SK-N-MC (cell line): Measurements from ENCODE around the gene EPG5.

Experiments used
- EZH2 ChIP-seq: fragments of 200-600 bp; sonication (generic); IDR thresholded peaks from one replicate; pipeline ENCODE4 v1.6.1; 2017; ENCODE audit warnings: antibody characterized with exemption
- FOXP2 ChIP-seq: optimal IDR thresholded peaks from 2 replicates; pipeline ENCODE3; 2011; ENCODE audit warnings: mild to moderate bottlenecking, moderate library complexity; ENCODE audit not compliant: insufficient read depth; ENCODE audit errors: extremely low read length, control extremely low read depth
- POLR2AphosphoS5 ChIP-seq: IDR thresholded peaks from 2 replicates; pipeline ENCODE4 v1.6.1; 2012; ENCODE audit warnings: mild to moderate bottlenecking, low read depth, low read length, borderline replicate concordance

DNA sequence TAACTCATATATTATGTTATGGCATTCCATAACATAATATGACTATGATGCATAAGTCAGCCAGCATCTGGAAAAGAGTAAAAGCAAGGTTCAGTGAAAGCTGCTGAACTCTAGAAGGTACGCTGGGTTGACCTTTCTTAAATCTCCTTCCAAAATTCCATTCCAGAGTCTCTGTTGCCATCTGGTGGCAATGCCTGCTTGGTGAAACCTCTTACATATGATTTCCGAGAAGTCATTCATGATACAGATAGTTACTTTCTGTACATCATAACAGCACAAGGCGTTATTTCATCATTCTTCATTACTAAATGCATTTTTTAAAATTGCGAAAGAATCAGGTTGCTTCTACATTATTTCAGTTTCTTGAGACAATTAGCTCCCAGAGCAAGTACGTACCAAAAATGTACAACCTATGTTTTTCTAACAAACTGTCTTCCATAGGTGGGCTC lies 7.0 kb upstream of the EPG5 start:
- TF ChIP-seq POLR2AphosphoS5: no peak
- no peak for TF ChIP-seq EZH2
- TF ChIP-seq FOXP2: no peak
